ENCODE measurements around the gene ASTN2.

DNA sequence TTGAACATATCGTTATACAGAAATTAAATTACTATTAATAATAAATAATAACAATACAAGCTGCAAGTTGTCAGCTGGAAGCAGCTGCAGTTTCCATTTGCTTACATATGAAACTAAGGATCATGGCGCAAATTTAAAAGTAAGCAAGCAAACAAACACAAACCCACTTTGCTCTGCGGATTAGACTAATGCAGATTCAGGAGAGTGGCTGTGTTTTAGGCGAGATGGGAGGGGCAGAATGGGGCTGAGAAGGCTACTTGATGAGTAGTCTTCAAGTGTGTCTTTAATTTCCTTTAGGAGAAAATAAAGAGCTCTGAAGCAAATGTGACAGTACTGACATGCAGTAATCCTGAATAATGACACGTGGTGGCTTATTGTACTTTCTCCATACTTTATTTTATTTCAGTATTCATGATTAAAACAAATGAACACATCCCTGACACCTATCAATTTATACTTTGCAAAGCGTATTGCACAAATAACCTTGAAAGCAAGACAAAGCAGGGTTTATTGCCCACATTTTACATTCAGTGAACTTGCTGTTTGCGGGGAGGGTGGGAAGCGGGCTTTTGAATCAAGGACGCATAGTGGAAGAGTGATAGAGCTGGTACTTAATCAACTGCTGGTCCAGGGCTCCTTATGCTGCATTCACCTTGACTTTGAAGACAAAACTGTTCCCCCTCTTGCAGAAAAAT lies 949.1 kb downstream of the ASTN2 start:
- TF ChIP-seq, protein P1, sequence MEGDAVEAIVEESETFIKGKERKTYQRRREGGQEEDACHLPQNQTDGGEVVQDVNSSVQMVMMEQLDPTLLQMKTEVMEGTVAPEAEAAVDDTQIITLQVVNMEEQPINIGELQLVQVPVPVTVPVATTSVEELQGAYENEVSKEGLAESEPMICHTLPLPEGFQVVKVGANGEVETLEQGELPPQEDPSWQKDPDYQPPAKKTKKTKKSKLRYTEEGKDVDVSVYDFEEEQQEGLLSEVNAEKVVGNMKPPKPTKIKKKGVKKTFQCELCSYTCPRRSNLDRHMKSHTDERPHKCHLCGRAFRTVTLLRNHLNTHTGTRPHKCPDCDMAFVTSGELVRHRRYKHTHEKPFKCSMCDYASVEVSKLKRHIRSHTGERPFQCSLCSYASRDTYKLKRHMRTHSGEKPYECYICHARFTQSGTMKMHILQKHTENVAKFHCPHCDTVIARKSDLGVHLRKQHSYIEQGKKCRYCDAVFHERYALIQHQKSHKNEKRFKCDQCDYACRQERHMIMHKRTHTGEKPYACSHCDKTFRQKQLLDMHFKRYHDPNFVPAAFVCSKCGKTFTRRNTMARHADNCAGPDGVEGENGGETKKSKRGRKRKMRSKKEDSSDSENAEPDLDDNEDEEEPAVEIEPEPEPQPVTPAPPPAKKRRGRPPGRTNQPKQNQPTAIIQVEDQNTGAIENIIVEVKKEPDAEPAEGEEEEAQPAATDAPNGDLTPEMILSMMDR (IDR thresholded peaks at IDR 0.05 in 2 of 3, conservative IDR thresholded peaks at IDR 0.05 in 1 of 3; ENCODE audit: control insufficient read depth in 2 of 3, extremely low read depth in 1 of 3, insufficient read depth in 1 of 3, low read depth in 3 of 3, low read length in 3 of 3), result no peak
- TF ChIP-seq CEBPB (IDR thresholded peaks at IDR 0.05; ENCODE audit: borderline replicate concordance in 1 of 2, low read depth in 2 of 2, low read length in 2 of 2), result no peak
- TF ChIP-seq SMC3 (IDR thresholded peaks at IDR 0.05; ENCODE audit: borderline replicate concordance, low read length), result no peak
